Upper lobe of right lung (tissue), 1 donor: ENCODE data around the gene PPP1R27. TPM values are rescaled to one million over a fixed set of nuclear protein-coding genes. Genes with fewer than 3 reads are reported as not detected.
A peak's percentile ranks its signal among the peaks of the same experiment; 100 is the strongest.

Source experiments
- ATAC-seq: fragments of 200-7000 bp; cut with Tn5 transposase; one replicate; pipeline ENCODE4 v1.9.1; 2020; ENCODE audit warnings: mild to moderate bottlenecking, moderate library complexity
- DNase-seq: peaks from one replicate; pipeline ENCODE4 v3.0.0-alpha.2; 2020
- H3K27ac ChIP-seq: fragments of 200-600 bp; one replicate; pipeline ENCODE4 v1.8.0; 2022
- H3K27me3 ChIP-seq: fragments of 200-600 bp; one replicate; pipeline ENCODE4 v1.8.0; 2022; ENCODE audit warnings: mild to moderate bottlenecking
- H3K36me3 ChIP-seq: fragments of 200-600 bp; one replicate; pipeline ENCODE4 v1.8.0; 2022
- H3K4me1 ChIP-seq: fragments of 200-600 bp; one replicate; pipeline ENCODE4 v1.8.0; 2022
- H3K4me3 ChIP-seq: fragments of 200-600 bp; one replicate; pipeline ENCODE4 v1.8.0; 2022; ENCODE audit warnings: mild to moderate bottlenecking
- H3K9me3 ChIP-seq: fragments of 200-600 bp; one replicate; pipeline ENCODE4 v1.8.0; 2022
- CTCF ChIP-seq: fragments of 200-600 bp; IDR thresholded peaks from one replicate; pipeline ENCODE4 v1.8.0; 2022; ENCODE audit warnings: antibody characterized with exemption
- intact Hi-C: fragments of 100-400 bp; cut with DNase I; formaldehyde crosslinking; loops from one replicate; pipeline ENCODE4 v1.11.0; 2022
- total RNA-seq: library from RNA; stranded (reverse); fragmentation: NEBNext Ultra II Directional; extraction: Animal tissue kit (Norgen Biotek cat#: 25700); gene quantifications from one replicate; pipeline ENCODE4 v1.2.1, GENCODE V29; 2021
- donor health status: DM: no; HTN: yes; CAD: no; lungs with severe emphysema.

Gene PPP1R27
- total RNA-seq, 1 donor from 2014 or later: not detected

GRCh38 chr17:81871387-81872230 is 36.8 kb upstream of the PPP1R27 start:
- Histone ChIP-seq H3K9me3 (no peaks in the 10 kb centered on the region), H3K27ac (peak overlapping the region; percentile 99), H3K27me3 (no peaks in the 10 kb centered on the region), H3K4me1 (peaks cover 38% of the 10 kb centered on the region), H3K36me3 (peaks cover 19% of the 10 kb centered on the region), H3K4me3 (peak overlapping the region; percentile 94)
- DNase-seq (peak; percentile 97), ATAC-seq (peak; percentile 77)
- intact Hi-C loops: no loop called here
- TF ChIP-seq CTCF: peak; percentile 30

- Histone ChIP-seq H3K27ac (peak within 1 kb of the TSS; percentile 99), H3K36me3 (peaks cover 19% of the 10 kb centered on the region), H3K9me3 (no peaks in the 10 kb centered on the region), H3K4me1 (peaks cover 43% of the 10 kb centered on the region), H3K27me3 (no peaks in the 10 kb centered on the region), H3K4me3 (peak within 1 kb of the TSS; percentile 94)
- DNase-seq: no peak
- ATAC-seq: peak; percentile 3
- intact Hi-C loops: no loop called here
- TF ChIP-seq CTCF: no peak
These were observed 36.1 kb upstream of the PPP1R27 start, which contains the start of gene ARHGDIA for GRCh38 chr17:81870981-81871386. Gene ARHGDIA (minus strand): TSS chr17:81871337. CDS start chr17:81869930, 1,407 bp downstream.

GRCh38 chr17:81870131-81870980 is 35.5 kb upstream of the PPP1R27 start:
- peak overlapping the region; percentile 89 for H3K27ac ChIP-seq
- H3K27me3 ChIP-seq: no peaks in the 10 kb centered on the region
- H3K4me3 ChIP-seq: peak overlapping the region; percentile 79
- H3K36me3 ChIP-seq: peaks cover 19% of the 10 kb centered on the region
- peaks cover 43% of the 10 kb centered on the region for H3K4me1 ChIP-seq
- DNase-seq: peak; percentile 82
- H3K9me3 ChIP-seq: no peaks in the 10 kb centered on the region
- TF ChIP-seq CTCF: no peak
- ATAC-seq: peak; percentile 29
- intact Hi-C loops: no loop called here

GRCh38 chr17:81869221-81870130 is 34.6 kb upstream of the PPP1R27 start:
- peak; percentile 89 for TF ChIP-seq CTCF
- peaks cover 43% of the 10 kb centered on the region for H3K4me1 ChIP-seq
- ATAC-seq: peak; percentile 4
- peak overlapping the region; percentile 79 for H3K4me3 ChIP-seq
- H3K36me3 ChIP-seq: peaks cover 19% of the 10 kb centered on the region
- H3K9me3 ChIP-seq: no peaks in the 10 kb centered on the region
- peak; percentile 70 for DNase-seq
- H3K27me3 ChIP-seq: no peaks in the 10 kb centered on the region
- intact Hi-C loops: no loop called here
- H3K27ac ChIP-seq: peak overlapping the region; percentile 89

- ATAC-seq (peak; percentile 0), DNase-seq (peak; percentile 74)
- TF ChIP-seq CTCF: no peak
- Histone ChIP-seq H3K27me3 (no peaks in the 10 kb centered on the region), H3K4me1 (peaks cover 43% of the 10 kb centered on the region), H3K36me3 (peaks cover 19% of the 10 kb centered on the region), H3K4me3 (no peak overlapping the region), H3K27ac (peak overlapping the region; percentile 89), H3K9me3 (no peaks in the 10 kb centered on the region)
- intact Hi-C loops: no loop called here
These were observed 33.9 kb upstream of the PPP1R27 start for GRCh38 chr17:81868674-81869220.
